Naive thymus-derived CD8-positive, alpha-beta T cell (primary cell): Measurements from ENCODE around the gene CLIC1. TPM values are rescaled to one million over a fixed set of nuclear protein-coding genes. Genes with fewer than 3 reads are reported as not detected.

Source experiments
- ATAC-seq, 2 donors: fragments of 150-1000 bp; cut with Tn5 transposase in 1 of 2; sonication (Bioruptor Pico), chemical (Tn5 transposase) in 1 of 2; 1 replicate in 1 of 2; 2 replicates in 1 of 2; pipeline ENCODE4 v1.10.0; 2021; ENCODE audit warnings: mild to moderate bottlenecking in 2 of 2, moderate library complexity in 2 of 2
- POLR2A ChIA-PET: fragments of 350-600 bp; sonication (Branson Sonifier 250); formaldehyde crosslinking; loops from one replicate; lab custom pipeline; 2021; ENCODE audit warnings: antibody characterized with exemption; lab: Charles Lee
- DNase-seq, 10 donors: peaks; one replicate each; pipeline versions ENCODE4 v3.0.0 to v3.0.0-alpha.2; 2020 to 2022
- H3K27ac Mint-ChIP-seq, 10 donors: one replicate each; pipeline ENCODE4 v1.8.0; 2020 to 2022; ENCODE audit warnings: mild to moderate bottlenecking in 10 of 10, mixed read lengths in 10 of 10, moderate library complexity in 4 of 10, inconsistent platforms in 1 of 10
- H3K27me3 Mint-ChIP-seq, 5 donors: one replicate each; pipeline ENCODE4 v1.8.0; 2021 to 2022; ENCODE audit warnings: mixed read lengths in 5 of 5
- H3K36me3 Mint-ChIP-seq, 3 donors: one replicate each; pipeline ENCODE4 v1.8.0; 2020 to 2022; ENCODE audit warnings: mixed read lengths in 3 of 3, mild to moderate bottlenecking in 2 of 3, inconsistent platforms in 1 of 3
- H3K4me1 Mint-ChIP-seq, 4 donors: one replicate each; pipeline ENCODE4 v1.8.0; 2021 to 2022; ENCODE audit warnings: mixed read lengths in 4 of 4
- H3K4me3 Mint-ChIP-seq, 10 donors: one replicate each; pipeline ENCODE4 v1.8.0; 2020 to 2022; ENCODE audit warnings: mild to moderate bottlenecking in 10 of 10, mixed read lengths in 10 of 10, moderate library complexity in 6 of 10, inconsistent platforms in 1 of 10
- H3K9me3 Mint-ChIP-seq, 9 donors: one replicate each; pipeline ENCODE4 v1.8.0; 2020 to 2022; ENCODE audit warnings: mixed read lengths in 9 of 9, mild to moderate bottlenecking in 3 of 9, inconsistent platforms in 1 of 9, moderate library complexity in 1 of 9
- polyA plus RNA-seq, 3 donors: library from polyadenylated mRNA; unstranded; fragments of 300-500 nt; fragmentation: Illumina TruSeq; gene quantifications; one replicate each; pipeline ENCODE4 v1.2.3, GENCODE V29; 2021
- total RNA-seq, 8 experiments: library from RNA in 2 of 8; stranded (reverse) in 2 of 8; gene quantifications; one replicate each; pipeline ENCODE4 v1.2.3 and lab custom pipeline; 2021 to 2026

Gene CLIC1
- total and polyA plus RNA-seq, 5 experiments from 2014 or later = 23.7 to 345 (median 95.1) TPM

- Mint-ChIP-seq H3K4me3 (peak overlapping the region; percentile 4 to 83 (median 52)), H3K36me3 (peaks cover 0 to 14% (median 3%) of the 10 kb centered on the region in 3 donors), H3K27ac (peak overlapping the region in 7 of 10 donors; percentile 12 to 88 (median 72)), H3K27me3 (no peaks in the 10 kb centered on the region), H3K9me3 (no peaks in the 10 kb centered on the region), H3K4me1 (peaks cover 21 to 69% (median 62%) of the 10 kb centered on the region in 4 donors)
- ATAC-seq (peak in 1 of 2 donors; percentile 18), DNase-seq (peak in 1 of 10 donors; percentile 43)
- POLR2A ChIA-PET = interaction anchor here (0.5 to 4.3 kb wide), 6 partner anchors 12 to 103 kb away, joined by 3 to 24 read pairs (median 6); partner anchors contain the start of genes ABHD16A, LSM2 and MSH5
These were observed 9.2 kb downstream of the CLIC1 start for GRCh38 chr6:31727034-31727716.

GRCh38 chr6:31725502-31726350 lies 10.6 kb downstream of the CLIC1 start:
- DNase-seq = no peak
- peak overlapping the region in 5 of 10 donors; percentile 3 to 87 (median 57) for H3K27ac Mint-ChIP-seq

GRCh38 chr6:31723980-31724691 lies 12.2 kb downstream of the CLIC1 start:
- H3K4me3 Mint-ChIP-seq = peak overlapping the region in 6 of 10 donors; percentile 35 to 60 (median 48)
- ATAC-seq (no peak), DNase-seq (no peak)
- H3K36me3 Mint-ChIP-seq = no peaks in the 10 kb centered on the region
- no peaks in the 10 kb centered on the region for H3K9me3 Mint-ChIP-seq
- H3K4me1 Mint-ChIP-seq = peaks cover 18 to 50% (median 47%) of the 10 kb centered on the region in 4 donors
- H3K27me3 Mint-ChIP-seq = no peaks in the 10 kb centered on the region
- H3K27ac Mint-ChIP-seq = peak overlapping the region in 6 of 10 donors; percentile 14 to 86 (median 44)
- POLR2A ChIA-PET = interaction anchor here (1.2 to 2.1 kb wide), 3 partner anchors 12 to 21 kb away, joined by 3 to 7 read pairs (median 4); partner anchors contain the start of gene ABHD16A

More at GRCh38 chr6:31725502-31726350, 10.6 kb downstream of the CLIC1 start:
- Mint-ChIP-seq H3K4me3 (peak overlapping the region in 1 of 10 donors; percentile 1), H3K4me1 (peaks cover 21 to 65% (median 58%) of the 10 kb centered on the region in 4 donors), H3K27me3 (no peaks in the 10 kb centered on the region), H3K36me3 (peaks cover 0 to 3% (median 0%) of the 10 kb centered on the region in 3 donors), H3K9me3 (no peaks in the 10 kb centered on the region)
- POLR2A ChIA-PET = interaction anchor here (1.1 to 2.7 kb wide), 3 partner anchors 13 to 70 kb away, joined by 3 to 9 read pairs (median 4); partner anchors contain the start of genes ABHD16A and VARS1
- ATAC-seq = no peak

- POLR2A ChIA-PET = interaction anchor here (0.6 to 2.1 kb wide), 8 partner anchors 8 to 220 kb away, joined by 3 to 7 read pairs (median 4); partner anchors contain the start of genes ABHD16A and LY6G6D
These were observed 12.9 kb downstream of the CLIC1 start, which contains the start of gene MPIG6B for GRCh38 chr6:31723245-31723979. Gene MPIG6B, plus strand, starts transcription at chr6:31723373. Its CDS starts 11 bp downstream, at chr6:31723384.

GRCh38 chr6:31722173-31722572 lies 14.2 kb downstream of the CLIC1 start:
- peak overlapping the region in 2 of 10 donors; percentile 7 to 63 for H3K27ac Mint-ChIP-seq
- no peaks in the 10 kb centered on the region for H3K27me3 Mint-ChIP-seq
- ATAC-seq (no peak), DNase-seq (no peak)
- POLR2A ChIA-PET = interaction anchor here (0.6 to 0.7 kb wide), 2 partner anchors 69 to 101 kb away, joined by 3 to 5 read pairs; no protein-coding TSS in a partner anchor
- no peaks in the 10 kb centered on the region for H3K9me3 Mint-ChIP-seq
- H3K36me3 Mint-ChIP-seq = no peaks in the 10 kb centered on the region
- H3K4me3 Mint-ChIP-seq = no peak overlapping the region
- H3K4me1 Mint-ChIP-seq = peaks cover 18 to 35% (median 30%) of the 10 kb centered on the region in 4 donors

More at GRCh38 chr6:31723245-31723979, 12.9 kb downstream of the CLIC1 start, which contains the start of gene MPIG6B:
- DNase-seq = peak in 1 of 10 donors; percentile 30
- ATAC-seq = peak; percentile 66 to 67
- H3K27ac Mint-ChIP-seq = peak within 1 kb of the TSS in 9 of 10 donors; percentile 40 to 92 (median 68)
- no peaks in the 10 kb centered on the region for H3K9me3 Mint-ChIP-seq
- H3K36me3 Mint-ChIP-seq = no peaks in the 10 kb centered on the region
- peak within 1 kb of the TSS in 8 of 10 donors; percentile 47 to 73 (median 52) for H3K4me3 Mint-ChIP-seq
- peaks cover 18 to 43% (median 40%) of the 10 kb centered on the region in 4 donors for H3K4me1 Mint-ChIP-seq
- no peaks in the 10 kb centered on the region for H3K27me3 Mint-ChIP-seq

GRCh38 chr6:31721351-31722020 lies 14.8 kb downstream of the CLIC1 start, which contains the start of gene LY6G6C:
Gene LY6G6C, minus strand, starts transcription at chr6:31721746. Its CDS starts 67 bp downstream, at chr6:31721679.
- ATAC-seq = no peak
- Mint-ChIP-seq H3K36me3 (no peaks in the 10 kb centered on the region), H3K9me3 (no peaks in the 10 kb centered on the region), H3K27ac (peak within 1 kb of the TSS in 5 of 10 donors; percentile 7 to 87 (median 78)), H3K27me3 (no peaks in the 10 kb centered on the region), H3K4me3 (peak within 1 kb of the TSS in 2 of 10 donors; percentile 1 to 30), H3K4me1 (peaks cover 14 to 30% (median 23%) of the 10 kb centered on the region in 4 donors)
- no peak for DNase-seq
- POLR2A ChIA-PET = interaction anchor here (0.6 kb wide), 1 partner anchor 86 kb away, joined by 8 read pairs; no protein-coding TSS in a partner anchor

- H3K27ac Mint-ChIP-seq = peak overlapping the region in 1 of 10 donors; percentile 74
- H3K27me3 Mint-ChIP-seq = no peaks in the 10 kb centered on the region
- DNase-seq (no peak), ATAC-seq (no peak)
- H3K9me3 Mint-ChIP-seq = no peaks in the 10 kb centered on the region
- H3K4me1 Mint-ChIP-seq = peaks cover 10 to 21% (median 13%) of the 10 kb centered on the region in 4 donors
- H3K36me3 Mint-ChIP-seq = no peaks in the 10 kb centered on the region
- H3K4me3 Mint-ChIP-seq = no peak overlapping the region
- POLR2A ChIA-PET = no interaction called here
These were observed 16.0 kb downstream of the CLIC1 start for GRCh38 chr6:31720196-31720770.

GRCh38 chr6:31719001-31719400 lies 17.3 kb downstream of the CLIC1 start:
- no peak for ATAC-seq
- Mint-ChIP-seq H3K27me3 (no peaks in the 10 kb centered on the region), H3K4me3 (no peak overlapping the region), H3K36me3 (no peaks in the 10 kb centered on the region), H3K27ac (peak overlapping the region in 1 of 10 donors; percentile 56), H3K9me3 (no peaks in the 10 kb centered on the region), H3K4me1 (peaks cover 10 to 17% (median 14%) of the 10 kb centered on the region in 4 donors)
- DNase-seq = no peak
- POLR2A ChIA-PET = no interaction called here

GRCh38 chr6:31718265-31718664 lies 18.1 kb downstream of the CLIC1 start:
- no peak overlapping the region for H3K27ac Mint-ChIP-seq
- no peak overlapping the region for H3K4me3 Mint-ChIP-seq
- H3K9me3 Mint-ChIP-seq = no peaks in the 10 kb centered on the region
- H3K4me1 Mint-ChIP-seq = peaks cover 9 to 15% (median 13%) of the 10 kb centered on the region in 4 donors
- no peak for DNase-seq
- no peaks in the 10 kb centered on the region for H3K36me3 Mint-ChIP-seq
- H3K27me3 Mint-ChIP-seq = no peaks in the 10 kb centered on the region
- POLR2A ChIA-PET = no interaction called here
- no peak for ATAC-seq

GRCh38 chr6:31717499-31718222 lies 18.7 kb downstream of the CLIC1 start:
- H3K9me3 Mint-ChIP-seq = no peaks in the 10 kb centered on the region
- H3K27me3 Mint-ChIP-seq = no peaks in the 10 kb centered on the region
- no peaks in the 10 kb centered on the region for H3K36me3 Mint-ChIP-seq
- peaks cover 8 to 15% (median 11%) of the 10 kb centered on the region in 4 donors for H3K4me1 Mint-ChIP-seq
- no peak for DNase-seq
- no peak overlapping the region for H3K27ac Mint-ChIP-seq
- no peak for ATAC-seq
- H3K4me3 Mint-ChIP-seq = no peak overlapping the region
- POLR2A ChIA-PET = no interaction called here
